Activated CD4-positive, alpha-beta T cell treated with anti-CD3 and anti-CD28 coated beads, Interleukin-2, amount 50 U/mL, for 4 hours (primary cell): ENCODE measurements around the gene SLC15A5.

ENCODE experiments used
- DNase-seq, 2 experiments: peaks; one replicate each; pipeline ENCODE4 v3.0.0-alpha.2; 2020

The SLC15A5 gene

DNA sequence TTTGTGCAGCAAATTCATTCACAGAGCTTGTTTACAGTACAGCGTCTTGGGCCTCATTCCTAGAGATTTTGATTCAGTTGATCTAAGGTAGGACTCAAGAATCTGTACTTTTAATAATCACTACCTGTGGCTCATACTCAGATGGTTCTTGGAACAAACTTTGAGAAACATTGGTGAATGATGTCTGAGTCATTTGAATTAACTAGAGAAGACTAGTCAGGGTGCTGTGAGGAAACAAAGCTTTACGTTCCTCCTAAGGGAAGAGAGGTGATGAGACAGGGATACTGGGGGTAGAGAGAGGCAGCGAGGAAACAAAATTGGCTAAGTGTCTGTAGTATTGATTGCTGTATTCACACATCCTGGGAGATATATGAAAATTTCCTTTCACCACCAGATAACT lies 109.4 kb downstream of the SLC15A5 start:
- no peak for DNase-seq

- no peak for DNase-seq
These were observed 110.7 kb downstream of the SLC15A5 start for GRCh38 chr12:16166563-16167470.

GRCh38 chr12:16165506-16165905 lies 112.0 kb downstream of the SLC15A5 start:
- DNase-seq: no peak

DNA sequence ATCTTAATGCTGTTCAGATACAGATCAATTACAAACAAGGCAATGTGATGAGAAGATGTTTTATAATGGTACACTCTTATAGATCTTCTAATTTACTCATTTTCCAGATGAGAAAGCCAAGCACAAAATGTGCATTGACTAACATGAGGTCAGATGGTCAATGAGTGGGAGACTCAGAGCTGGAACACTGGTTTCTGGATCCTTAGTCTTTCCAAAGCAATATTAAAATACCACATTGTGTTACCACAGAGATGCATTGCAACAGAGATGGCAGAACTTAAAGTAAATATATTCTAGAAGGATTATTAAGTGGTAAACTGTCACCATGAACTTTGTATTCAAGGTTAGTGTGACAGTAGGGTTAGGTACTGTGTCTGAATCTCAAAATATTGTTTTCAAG lies 113.6 kb downstream of the SLC15A5 start:
- DNase-seq: no peak

DNA sequence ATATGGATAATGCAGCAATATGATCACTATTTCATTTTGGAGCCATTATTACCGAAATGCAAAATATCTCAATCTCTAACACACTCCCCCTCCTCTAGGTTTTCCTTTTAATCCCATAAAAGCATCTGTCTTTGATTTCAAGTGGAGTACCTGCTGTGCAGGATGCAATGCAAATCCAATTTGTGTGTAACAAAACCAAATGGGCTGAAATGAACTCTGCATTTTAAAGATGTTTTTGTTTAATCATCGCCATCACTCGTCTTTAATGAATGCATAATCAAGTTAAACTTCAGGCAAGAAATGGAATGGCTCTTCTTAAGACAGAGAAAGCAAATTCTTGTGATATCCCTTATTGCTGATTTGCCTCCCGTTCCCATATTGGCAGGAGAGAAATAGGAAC lies 114.3 kb downstream of the SLC15A5 start:
- DNase-seq: no peak

DNA sequence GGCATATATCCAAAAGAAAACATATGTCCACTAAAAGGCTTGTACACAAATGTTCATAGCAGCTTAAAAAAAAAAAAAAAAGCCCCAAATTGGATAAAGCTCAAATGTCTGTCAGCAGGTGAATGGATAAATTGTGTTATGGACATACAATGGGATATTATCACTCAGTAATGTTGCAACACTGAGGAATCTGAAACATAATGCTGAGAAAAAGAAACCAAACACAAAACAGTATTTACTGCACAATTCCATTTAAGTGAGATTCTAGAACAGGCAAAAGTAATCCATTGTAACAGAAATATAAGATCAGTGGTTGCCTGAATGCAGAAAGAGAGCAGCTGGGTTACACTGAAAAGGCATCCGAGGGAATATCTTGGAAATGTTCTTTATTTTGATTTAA lies 117.9 kb downstream of the SLC15A5 start:
- no peak for DNase-seq

DNA sequence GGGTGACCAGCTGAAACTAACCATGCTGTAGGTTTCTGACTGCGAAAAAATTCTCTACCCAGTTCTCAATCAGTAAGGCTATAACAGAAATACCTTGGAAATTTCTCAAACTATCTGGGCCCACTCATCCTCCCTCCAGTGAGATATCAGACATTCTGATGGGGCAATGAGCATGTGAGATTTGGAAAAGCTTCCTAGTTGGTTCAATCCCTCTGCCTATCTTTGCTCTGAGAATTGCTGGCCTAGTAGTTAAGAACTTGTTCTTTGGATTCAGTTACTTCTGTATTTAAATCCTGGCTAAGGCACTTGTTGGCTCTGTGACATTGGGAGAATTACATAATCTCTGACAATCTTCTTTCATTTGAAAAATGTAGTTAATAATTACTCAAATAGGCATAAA lies 119.4 kb downstream of the SLC15A5 start:
- DNase-seq: no peak

DNA sequence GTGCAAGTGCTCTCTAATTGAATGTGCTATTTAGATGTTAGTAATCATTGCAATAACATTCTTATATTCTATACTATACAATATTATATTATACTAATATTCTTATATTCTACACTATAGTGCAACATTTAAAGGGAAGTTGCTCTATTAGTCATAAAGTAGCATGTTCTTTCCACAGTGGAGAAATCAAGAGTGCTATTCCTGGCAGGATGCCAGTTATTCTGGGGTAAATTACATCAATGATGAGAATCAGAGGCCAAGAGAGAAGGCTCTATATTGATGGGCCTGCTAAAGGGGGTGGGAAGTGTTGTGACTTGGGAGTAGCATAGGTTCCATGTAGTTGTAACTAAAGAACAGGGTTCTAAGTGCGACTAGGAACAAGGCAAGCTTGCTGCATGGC lies 121.5 kb downstream of the SLC15A5 start:
- no peak for DNase-seq

GRCh38 chr12:16154990-16155389 lies 122.5 kb downstream of the SLC15A5 start:
- no peak for DNase-seq

GRCh38 chr12:16152885-16153673 lies 124.4 kb downstream of the SLC15A5 start:
- no peak for DNase-seq

- no peak for DNase-seq
These were observed 127.2 kb downstream of the SLC15A5 start for GRCh38 chr12:16150276-16150675.

- DNase-seq: no peak
These were observed 128.5 kb downstream of the SLC15A5 start for GRCh38 chr12:16148938-16149337.
